HG02678 (cell line): ENCODE results near the gene CCSAP.

Experiments used
- ATAC-seq: cut with Tn5 transposase; IDR thresholded peaks from one replicate; pipeline ENCODE4 v1.9.1; 2021; ENCODE audit warnings: mild to moderate bottlenecking, moderate library complexity; ENCODE audit not compliant: unreplicated experiment

CCSAP gene

DNA sequence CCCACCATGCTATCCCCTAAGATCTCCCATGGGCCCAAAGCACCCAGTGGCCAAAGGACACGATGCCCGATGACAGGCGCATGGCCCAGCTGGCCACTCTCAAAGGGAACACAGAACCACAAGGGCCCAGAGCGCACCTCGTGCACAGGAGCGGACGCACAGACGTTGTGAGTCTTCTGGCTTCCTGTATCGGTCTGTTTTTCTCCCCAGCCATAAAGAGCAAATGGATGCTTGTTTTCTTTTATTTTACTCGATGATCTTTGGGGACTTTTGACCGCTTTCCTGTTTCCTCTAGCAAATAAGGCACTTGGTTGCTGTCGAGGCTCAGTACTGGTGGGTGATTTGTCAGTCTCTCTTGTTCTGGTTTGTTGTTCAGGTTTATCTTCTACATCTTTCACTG, 16.2 kb downstream of the CCSAP start:
- no peak for ATAC-seq

- no peak for ATAC-seq
These were observed 16.9 kb downstream of the CCSAP start for GRCh38 chr1:229325853-229326487.

GRCh38 chr1:229325401-229325800, 17.4 kb downstream of the CCSAP start:
- no peak for ATAC-seq

GRCh38 chr1:229323885-229324553, 18.8 kb downstream of the CCSAP start:
- no peak for ATAC-seq

GRCh38 chr1:229323201-229323600, 19.6 kb downstream of the CCSAP start:
- ATAC-seq: no peak

DNA sequence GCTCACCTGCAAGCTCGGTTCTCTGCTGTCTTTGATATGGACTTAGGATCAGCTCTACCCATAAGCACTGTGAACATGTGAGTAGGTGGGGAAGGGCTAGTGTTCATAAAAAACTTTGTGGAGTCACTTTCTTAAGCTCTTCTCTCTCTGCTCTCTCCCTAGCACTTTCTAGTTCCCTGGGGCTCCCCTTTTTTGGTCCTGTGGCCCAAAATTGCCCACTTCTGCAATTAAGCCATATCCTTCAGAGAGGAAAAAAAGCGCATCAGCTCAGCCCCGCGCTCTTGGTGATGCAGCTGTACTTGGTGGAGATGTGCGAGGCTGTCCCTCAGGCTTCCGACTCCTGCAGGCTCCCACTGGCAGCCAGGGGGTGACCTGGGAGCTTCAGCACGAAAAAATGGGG, 23.4 kb downstream of the CCSAP start:
- ATAC-seq: no peak

DNA sequence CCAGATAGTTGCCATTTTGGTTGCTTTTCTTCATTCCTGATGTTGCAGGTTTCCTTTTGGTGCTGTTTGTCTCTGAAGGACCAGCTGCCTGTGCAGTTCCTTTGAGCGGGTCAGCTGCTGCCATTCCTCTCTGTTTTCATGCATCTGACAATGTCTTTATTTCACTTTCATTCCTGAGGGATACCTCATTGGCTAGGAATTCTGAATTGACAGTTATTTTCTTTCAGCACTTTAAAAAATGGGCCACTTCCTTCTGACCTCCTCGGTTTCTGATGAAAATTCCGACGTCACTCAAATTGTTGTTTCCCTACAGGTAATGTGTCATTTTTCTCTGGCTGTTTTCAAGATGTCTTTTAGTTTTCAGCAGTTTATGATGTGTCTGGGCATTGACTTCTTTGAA, 24.8 kb downstream of the CCSAP start:
- ATAC-seq: no peak

GRCh38 chr1:229316166-229316565, 26.7 kb downstream of the CCSAP start:
- no peak for ATAC-seq

DNA sequence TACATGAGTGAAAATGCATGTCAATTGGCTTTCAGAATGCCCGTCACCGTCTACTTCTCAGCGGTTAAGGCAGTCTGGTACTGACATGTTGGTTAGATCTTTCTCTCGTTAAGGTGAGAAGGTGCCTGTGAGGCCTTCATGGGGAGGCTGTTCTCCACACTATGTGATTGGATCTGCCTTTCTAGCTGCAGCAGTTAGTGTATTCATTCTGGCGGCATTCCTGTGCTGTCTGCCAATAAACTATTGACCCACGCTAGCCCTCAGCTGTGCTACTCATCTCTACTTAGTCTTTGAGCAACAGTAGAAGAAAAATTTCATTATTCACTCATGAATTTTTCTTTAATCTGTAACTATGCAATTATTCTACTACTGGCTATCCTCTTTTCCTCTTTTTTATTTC, 32.0 kb downstream of the CCSAP start:
- ATAC-seq: no peak

DNA sequence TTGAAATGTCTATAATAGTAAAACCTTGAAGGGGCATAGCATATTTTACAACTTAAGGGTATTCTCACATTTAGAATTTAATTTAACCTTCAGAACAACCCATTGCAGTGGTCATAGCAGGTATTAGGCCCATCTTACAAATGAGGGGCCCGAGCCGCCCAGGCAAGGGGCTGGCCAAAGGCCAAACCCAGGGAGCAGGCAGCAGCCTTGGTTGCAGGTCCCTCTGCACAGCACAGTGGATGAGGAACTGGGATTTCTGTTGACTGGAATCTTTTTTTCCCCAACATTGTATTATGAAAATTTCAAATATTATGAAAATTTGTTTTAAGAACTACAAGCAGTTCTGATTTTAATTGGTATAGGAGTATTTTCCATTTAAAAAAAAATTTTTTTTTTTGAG, 33.2 kb downstream of the CCSAP start:
- ATAC-seq: no peak

DNA sequence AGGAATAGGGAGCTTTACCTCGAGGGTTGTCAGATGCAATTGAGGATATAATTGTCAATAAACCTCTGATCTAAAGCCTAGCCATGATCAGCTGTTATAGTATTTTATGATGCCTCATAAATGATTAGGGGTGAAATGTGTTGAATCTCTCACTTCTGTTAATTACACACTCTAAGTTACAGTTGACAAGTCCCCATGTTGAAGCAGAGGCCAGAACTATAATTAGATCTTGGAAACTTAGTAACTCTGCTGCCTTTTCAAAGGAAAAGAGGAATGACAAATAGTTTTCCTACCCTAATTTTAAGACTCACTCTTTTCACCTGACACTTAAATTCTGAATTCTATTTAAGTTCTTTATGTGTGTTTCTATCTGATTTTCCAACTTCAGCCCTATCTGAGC, 33.8 kb downstream of the CCSAP start:
- ATAC-seq: no peak

DNA sequence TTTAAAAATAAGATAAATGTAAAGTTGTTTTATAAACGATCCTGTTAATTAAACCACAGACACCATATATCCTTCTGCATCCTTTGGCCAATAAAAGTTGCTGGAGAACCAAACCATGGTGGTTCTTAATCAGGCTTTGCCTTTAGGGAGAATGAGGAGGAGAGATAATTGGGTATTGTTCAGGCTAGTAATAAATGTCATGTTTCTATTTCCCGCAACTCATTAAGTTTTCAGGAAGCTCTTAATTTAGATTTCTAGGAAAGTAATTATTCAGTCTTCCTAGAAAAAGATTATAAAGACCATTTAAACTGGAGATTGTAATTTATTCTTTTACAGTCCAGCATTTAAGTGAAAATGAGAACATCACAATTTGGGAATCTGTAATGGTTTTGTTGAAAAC, 37.5 kb downstream of the CCSAP start:
- ATAC-seq: no peak

DNA sequence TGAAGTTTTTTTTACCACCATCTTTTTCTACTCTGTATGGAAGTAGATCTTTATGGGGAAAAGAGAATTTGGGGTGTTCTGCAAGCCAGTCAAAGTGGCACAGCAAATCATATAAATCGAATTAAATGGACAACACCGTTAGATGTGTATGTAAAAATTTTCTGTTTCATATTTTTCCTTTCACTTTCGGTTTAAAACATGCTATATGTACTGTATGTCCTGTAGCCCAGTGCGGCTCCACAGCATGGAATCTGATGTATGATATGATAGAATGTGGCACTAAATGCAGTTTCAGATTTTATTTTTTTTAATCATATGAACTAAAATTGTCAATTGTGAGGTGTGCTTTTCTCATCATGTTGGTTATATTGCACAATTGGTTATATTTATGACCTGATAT, 39.0 kb downstream of the CCSAP start:
- no peak for ATAC-seq

- ATAC-seq: no peak
These were observed 40.1 kb downstream of the CCSAP start for GRCh38 chr1:229302740-229303139.

DNA sequence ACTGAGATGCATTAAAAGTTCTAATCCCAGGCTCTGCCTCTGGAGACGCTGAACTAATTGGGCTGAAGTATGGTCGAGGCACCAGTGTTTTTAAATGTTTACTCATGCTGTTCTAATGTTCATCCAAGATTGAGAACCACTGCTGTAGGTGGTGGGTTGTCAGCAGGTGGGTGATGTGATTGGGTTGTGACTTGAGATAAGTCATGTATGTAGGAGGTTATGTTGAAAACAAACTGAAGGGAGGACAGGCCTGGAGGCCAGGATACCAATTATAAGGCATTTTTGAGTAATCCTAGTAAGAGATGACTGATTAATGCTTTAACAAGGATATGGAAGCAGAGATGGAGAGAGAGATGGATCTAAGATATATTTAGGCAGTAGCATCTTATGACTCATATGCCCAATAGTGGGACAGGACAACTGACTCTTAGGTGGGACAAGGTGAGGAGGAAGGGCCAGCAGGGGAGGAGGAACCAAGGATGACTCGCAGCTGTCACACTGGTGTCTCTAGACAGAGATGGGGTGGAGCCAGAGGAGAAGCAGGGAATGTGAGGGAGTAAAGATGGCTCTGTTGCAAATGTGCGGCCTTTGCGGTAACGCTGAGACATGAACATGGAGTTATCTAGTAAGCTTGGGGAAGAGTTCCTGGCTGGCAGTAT, 42.6 kb downstream of the CCSAP start:
- ATAC-seq: no peak

DNA sequence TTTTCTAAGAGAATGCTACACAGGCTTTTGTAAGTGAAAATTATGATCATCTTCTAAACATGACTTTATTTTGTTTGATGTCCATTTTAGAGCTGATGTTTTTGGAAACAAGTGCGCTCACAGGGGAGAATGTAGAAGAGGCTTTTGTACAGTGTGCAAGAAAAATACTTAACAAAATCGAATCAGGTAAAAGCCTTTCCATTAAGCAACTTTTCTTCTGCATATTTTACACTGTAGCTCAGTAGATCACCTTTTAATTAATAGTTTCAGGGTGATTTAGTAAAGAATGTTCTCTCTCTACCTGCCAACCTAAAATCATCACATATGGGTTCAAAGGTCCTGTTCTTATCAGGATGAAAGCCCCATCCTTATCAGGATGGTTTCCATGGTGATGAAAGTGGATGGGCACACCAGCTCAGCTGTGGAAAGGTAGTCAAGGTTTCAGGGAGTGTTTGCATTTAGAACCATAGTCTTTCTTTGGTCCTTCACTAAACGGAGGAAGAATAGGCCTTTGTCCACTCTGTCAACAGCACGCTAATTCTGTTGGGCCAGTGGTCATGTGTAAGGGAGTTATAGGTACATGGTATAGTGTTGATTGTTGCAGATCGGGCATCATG, 43.9 kb downstream of the CCSAP start:
- ATAC-seq: no peak

GRCh38 chr1:229298420-229298819, 44.4 kb downstream of the CCSAP start:
- ATAC-seq: no peak

DNA sequence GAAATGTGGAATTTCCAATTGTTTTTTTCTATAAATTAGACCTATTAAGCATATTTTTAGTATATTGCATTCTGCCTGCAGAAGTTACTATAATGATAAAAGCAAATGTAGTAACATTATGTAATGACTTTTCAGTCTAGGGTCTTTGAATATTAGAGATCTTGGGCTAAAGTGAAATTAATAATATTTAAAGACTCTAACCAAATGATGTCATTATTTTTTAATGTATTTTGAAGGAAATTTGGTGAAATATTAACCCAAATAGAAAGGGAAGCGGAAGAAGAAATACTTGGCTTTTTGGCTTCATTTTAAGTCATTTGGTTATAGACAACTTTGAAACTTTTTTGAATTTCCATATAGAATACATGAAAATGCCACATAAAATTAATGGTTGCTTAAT, 45.1 kb downstream of the CCSAP start:
- ATAC-seq: no peak

DNA sequence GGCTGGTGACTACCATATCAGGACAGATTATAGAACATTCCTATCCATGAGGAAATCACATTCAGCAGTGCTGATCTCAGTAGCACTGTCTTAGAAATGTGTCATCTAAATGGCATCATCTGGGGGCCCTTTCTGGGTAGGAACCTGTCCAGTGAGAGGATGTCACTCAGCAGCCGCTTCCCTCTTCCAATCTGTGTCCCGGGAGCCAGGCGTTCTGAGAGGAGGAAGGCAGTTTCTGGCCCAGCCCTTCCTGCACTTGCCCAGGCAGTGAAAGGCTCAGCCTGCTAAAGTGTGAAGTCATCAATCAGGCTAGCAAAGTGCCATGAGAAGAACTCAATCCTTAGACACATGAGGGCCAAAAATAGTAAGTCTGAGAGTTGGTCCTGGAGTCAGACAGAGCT, 46.3 kb downstream of the CCSAP start:
- no peak for ATAC-seq

- ATAC-seq: no peak
These were observed 47.1 kb downstream of the CCSAP start for GRCh38 chr1:229295745-229296144.

GRCh38 chr1:229293528-229294204, 49.2 kb downstream of the CCSAP start:
- no peak for ATAC-seq
